Stimulated activated CD8-positive, alpha-beta memory T cell treated with anti-CD3 and anti-CD28 coated beads, Interleukin-12 subunit alpha, Interleukin-12 subunit beta, amount 100 ng/mL, for 4 hours (primary cell): ENCODE data around the gene ZNF280D.

Experiments
- DNase-seq: peaks from one replicate; pipeline ENCODE4 v3.0.0-alpha.2; 2020; ENCODE audit warnings: low read depth

ZNF280D gene

DNA sequence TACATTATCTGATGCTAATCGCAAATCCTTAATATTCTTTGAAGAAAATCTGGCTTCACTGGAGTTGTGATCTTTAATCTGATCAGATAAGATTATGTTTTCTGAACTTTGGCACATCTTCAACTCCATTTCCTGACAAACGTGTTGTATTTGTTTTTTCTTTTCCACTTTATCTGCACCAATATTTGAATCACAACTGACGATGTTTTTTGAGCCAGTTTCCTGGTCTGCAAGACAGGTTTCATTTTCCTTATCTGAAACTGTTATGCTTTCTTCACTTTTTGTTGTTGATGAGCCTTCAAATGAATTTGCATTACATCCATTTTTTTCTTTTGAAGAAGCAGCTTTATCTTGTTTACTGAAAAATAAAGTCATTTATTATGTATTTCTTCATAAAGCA lies 101.5 kb downstream of the ZNF280D start:
- no peak for DNase-seq

DNA sequence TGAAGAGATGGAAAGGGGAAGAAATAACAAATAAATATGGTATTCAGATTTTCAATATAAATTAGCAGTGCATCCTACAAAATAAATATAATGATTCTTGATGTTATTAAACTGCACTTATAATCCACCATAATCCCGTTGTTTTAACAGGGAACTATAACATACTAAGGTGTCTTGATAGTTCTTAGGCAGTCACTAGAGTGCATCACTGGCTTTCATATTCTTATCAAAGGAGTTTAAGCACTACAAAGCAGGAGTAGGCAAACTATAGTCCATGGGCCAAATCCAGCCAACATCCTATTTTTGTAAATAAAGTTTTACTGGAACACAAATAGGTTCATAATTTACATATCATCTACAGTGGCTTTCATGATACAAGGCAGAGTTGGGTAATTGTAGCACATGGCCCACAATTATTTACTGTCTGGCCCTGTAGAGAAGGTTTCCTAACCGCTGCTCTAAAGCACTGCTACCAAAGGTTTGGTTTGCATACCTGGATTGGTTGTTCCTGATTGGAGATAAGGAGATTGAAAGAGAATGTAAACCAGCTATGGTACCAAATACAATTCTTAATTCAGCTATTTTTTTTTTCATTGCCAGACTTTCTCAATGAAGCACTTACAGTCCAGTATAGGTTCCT lies 104.3 kb downstream of the ZNF280D start:
- no peak for DNase-seq

DNA sequence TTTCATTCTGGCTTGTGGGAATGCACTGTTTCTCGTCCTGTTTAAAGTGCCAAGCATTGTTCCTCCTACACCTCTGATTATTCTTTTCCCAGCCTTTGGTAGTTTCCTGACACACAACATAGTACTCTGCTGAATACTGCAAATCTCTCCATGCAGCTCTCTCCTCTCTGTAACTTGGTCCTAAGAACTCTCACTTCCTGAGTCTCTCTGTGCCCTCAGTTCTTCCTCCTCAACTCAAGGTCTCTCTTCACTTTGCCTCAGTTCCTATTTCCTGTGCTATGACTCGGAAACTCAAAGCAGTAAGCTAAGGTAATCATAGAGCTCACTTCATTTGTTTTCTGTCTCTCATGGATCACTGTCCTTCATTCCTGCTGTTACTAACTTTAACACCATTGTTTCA lies 113.4 kb downstream of the ZNF280D start:
- no peak for DNase-seq

DNA sequence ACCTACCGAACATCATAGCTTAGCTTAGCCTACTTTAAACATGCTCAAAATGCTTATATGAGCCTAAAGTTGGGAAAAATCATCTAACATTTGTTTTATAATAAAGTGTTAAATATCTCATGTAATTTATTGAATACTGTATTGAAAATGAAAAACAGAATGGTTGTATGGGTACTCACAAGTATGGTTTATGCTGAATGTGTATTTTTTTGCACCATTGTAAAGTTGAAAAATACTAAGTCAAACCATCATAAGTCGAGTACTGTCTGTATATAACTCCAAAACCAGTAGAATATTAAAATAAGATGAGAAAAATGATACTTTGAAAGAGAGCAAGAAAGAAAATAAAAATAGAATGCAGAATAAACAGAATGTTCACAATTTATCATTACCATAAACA lies 115.7 kb downstream of the ZNF280D start:
- no peak for DNase-seq

DNA sequence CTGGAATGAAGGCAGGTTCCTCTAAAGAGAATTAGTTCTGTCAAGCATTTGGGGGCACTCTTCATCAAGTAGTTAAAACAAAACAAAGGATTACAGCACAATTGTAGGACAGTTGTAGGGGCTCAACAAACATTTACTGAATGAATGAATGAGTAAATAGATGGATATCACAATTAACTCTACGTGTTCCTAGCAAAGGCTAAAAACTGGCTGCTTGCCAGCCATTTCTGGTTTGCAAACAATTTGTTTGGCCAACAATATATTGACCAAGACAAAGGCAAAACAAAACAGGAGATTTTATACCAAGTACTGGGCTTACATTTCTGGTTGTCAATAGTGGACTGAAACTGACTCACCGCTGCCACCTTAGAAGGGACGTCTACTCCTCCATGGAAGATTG lies 116.8 kb downstream of the ZNF280D start:
- no peak for DNase-seq

DNA sequence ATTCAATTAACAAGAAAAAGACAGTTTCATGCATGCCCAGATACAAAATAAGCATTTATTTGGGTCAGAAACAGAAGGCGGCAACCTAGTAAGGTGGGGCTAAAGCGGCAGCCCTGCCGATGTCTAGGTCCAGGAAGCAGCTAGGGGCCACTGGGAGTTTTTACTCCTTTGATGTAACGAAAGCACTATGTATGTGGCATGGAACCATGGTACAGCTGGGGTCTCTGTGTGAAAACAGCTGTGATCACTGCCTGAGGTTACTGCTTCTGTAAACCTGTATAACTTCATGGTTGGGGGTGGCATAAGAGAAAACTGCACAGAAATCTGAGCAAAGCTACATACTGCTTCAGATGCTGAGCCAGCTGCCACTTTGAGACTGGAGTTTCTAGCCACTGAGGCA lies 119.5 kb downstream of the ZNF280D start:
- DNase-seq = no peak

DNA sequence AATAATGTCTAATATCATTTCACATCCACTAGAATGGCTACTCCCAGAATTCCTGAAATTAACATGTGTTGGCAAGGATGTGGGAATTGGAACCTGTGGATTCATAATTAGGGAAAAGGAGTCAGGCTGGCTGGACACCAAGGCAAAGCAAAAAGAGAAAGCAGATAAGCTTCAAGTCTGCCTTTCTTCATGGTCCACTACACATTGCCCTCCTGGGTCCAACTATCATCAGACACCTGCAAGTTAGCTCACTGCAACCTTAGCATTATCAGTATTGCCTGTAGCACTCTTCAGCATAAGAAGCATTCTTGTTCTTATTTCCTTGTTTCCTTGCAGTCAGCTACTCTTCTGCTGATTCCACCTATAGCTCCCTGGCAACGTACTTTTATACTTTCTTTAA lies 124.3 kb downstream of the ZNF280D start:
- DNase-seq = no peak

DNA sequence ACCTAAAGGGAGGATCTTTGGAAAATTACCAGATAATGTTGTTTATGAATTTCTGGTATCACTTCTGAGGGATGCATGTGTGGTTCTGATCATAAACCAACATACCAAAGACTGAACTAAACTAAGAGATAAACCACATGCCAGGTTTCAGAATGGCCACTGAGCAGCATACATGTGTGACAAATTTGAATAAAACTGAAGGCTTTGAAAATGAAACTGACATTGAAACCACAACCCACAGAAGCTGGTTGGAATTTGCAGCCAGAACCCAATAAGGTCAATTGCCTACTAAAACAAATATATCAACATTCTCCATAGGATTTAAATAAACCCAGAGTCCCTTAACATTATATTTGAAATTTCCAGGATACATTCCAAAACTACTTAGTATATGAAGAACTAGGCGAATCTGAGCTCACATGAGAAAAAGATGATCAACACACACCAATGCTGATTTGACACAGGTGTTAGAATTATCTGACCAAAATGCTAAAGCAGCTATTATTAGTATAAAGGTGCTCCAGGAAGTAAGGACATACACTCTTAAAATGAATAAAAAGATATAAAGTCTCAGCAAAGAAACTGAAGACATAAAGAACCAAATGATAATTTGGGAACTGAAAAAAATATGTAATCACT lies 125.0 kb downstream of the ZNF280D start:
- DNase-seq = no peak

DNA sequence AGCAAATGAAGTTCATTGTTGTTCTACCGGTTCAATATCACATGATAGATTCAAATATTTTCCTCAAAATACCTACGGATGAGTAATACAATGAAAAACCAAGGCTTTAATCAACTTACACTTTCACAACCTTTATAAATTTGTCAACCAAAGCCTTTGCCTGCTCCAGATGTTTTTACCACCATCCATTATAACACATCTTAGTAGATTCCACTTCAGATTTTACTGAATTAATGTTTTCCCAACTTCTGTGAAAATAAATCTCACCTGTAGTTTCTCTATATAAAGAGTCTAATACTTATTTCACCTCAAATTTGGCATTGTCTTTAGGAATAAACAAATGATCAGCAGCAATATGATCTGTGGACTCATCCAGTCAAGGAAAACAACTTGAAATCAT lies 131.1 kb downstream of the ZNF280D start:
- no peak for DNase-seq

DNA sequence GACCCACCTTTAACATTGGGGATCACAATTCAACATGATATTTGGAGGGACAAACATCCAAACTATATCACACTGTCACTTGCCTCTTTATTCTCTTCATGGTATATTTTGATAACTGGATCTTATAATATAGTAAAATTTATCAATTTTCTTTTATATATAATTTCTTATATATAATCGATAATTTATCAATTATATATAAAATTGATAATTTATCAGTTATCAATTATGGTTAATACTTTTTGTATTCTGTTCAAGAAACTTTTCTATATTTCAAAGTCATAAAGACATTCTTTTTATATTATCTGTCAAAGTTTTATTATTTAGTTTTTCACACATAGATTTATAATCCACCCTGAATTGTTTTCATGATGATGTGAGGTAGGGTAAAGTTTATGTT lies 132.9 kb downstream of the ZNF280D start:
- DNase-seq = no peak

DNA sequence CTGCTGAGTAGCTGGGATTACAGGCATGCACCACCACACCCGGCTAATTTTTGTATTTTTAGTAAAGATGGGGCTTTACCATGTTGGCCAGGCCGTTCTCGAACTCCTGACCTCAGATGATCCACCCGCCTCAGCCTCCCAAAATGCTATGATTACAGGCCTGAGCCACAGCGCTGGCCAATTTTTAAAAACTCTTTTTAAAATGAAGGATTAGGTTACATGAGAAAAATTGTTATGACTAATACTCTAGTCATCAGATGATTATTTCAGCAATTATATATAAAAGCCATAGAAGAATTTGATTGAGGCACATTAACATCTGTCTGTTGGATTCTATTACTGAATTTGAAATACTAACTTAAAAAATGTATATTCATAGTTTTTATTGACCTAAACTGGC lies 134.3 kb downstream of the ZNF280D start:
- no peak for DNase-seq

DNA sequence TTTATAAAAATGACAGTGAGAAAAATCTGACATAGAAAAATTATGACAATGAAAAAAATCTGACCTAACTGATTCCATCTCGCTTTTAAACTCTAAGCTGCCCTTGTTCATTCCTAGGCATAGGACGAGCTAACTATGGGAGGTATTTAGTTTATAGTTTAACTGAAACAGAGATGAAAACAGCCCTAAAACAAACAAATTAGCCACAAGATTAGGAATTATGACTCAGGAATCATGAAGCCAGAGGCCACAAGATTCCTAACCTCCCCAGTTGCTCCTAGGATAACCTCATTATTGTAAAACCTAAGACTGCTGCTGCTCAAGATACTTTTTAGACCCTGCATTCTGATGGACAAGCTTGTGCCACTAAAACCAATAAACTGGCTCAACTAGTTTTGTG lies 145.6 kb downstream of the ZNF280D start:
- DNase-seq = no peak

DNA sequence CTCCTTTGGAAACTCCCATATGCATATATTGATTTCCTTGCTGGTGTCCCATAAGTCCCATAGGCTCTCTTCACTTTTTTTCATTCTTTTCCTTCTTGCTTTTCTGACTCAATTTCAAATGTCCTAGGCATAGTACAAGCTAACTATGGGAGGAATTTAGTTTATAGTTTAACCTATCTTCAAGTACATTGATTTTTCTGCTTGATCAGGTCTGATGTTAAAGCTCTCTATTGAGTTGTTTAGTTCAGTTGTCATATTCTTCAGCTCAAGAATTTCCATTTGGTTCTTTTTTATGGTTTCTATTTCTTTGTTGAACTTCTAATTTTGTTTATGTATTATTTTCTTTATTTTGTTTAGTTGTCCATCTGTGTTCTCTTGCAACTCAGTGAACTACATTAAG lies 147.1 kb downstream of the ZNF280D start:
- DNase-seq = no peak

DNA sequence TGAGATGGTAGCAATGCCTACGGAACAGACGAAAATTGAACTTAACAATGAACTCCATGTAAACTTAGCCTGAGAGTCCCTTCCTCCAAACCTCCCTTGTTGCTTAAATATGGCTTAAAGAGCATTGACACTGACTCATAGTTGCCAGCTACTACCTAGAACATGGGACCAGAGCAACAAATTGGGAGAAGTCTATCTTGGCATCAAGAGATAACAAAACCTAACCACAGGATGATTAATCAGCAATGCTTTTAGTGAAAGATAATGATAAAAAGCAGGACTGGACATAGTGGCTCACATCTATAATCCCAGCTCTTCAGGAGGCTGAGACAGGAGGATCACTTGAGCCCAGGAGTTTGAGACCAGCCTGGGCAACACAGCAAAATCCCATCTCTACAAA lies 150.5 kb downstream of the ZNF280D start:
- no peak for DNase-seq
